Loucy (cell line): ENCODE data around the gene RBM17.

Source experiments
- CTCF ChIP-seq: fragments of 200-600 bp; sonication (generic); conservative IDR thresholded peaks from 2 replicates; pipeline ENCODE4 v1.5.1; 2014; ENCODE audit warnings: mild to moderate bottlenecking, antibody characterized with exemption, low read length
- EZH2phosphoT487 ChIP-seq: fragments of 200-600 bp; IDR thresholded peaks from 2 replicates; pipeline ENCODE4 v1.6.1; 2018; ENCODE audit warnings: antibody characterized with exemption, mild to moderate bottlenecking, moderate library complexity, borderline replicate concordance

GRCh38 chr10:6135589-6136168 lies 46.8 kb downstream of the RBM17 start:
- TF ChIP-seq CTCF (no peak), EZH2phosphoT487 (no peak)
